Measurements from ENCODE around the gene TNFAIP3.

TNFAIP3 gene

GRCh38 chr6:137901454-137901853, 34.4 kb downstream of the TNFAIP3 start:
- FAIRE-seq (no peak), DNase-seq (ENCODE audit: low spot score) (no peak)

DNA sequence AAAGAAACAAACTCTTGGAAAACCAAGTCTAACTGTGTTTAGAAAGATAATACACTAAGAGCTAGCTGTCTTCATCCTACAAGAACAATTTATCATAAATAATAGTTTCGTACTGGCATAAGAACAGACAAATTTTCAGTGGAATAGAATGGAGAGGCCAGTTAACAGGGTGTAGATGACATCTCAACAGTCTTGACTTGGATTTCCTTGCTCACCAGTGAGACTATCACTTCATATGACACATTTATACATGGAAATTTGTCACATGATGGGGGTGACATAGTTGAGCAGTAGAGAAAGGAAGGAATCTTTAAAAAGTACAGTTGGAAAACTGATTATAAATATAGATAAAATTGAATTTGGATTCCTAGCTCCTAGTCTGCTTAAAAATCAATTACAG, 35.6 kb downstream of the TNFAIP3 start:
- FAIRE-seq: no peak

DNA sequence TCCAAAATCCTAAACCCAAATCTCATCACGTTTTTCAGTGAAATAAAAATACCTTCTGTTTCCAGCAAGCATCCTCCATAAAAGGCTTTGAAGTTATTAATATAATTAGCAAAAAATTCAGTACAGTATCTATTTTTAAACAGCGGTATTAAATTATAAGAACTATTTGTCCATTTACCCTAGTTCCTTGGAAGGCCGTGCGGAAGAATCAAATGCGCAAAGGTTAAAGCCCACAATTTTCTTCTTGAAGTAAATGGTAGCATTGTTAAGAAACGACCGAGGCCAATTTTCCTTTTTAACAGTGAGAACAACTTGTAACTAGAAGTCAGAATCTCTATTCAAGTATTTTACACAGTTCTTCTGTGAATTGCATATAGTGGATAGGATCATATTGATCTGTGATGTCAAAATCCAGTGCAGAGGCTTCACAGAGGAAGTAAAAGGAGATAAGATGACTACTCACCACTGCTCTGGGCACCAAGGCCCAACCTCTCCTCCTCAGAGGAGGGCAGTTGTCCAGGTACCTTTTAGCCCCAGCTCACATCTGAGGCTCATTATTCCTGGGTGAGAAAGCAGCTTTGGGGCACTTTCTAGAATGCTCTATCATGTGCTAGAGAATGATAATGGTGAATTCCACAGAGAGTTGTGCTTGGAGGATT, 36.3 kb downstream of the TNFAIP3 start:
- FAIRE-seq: no peak

More for the DNA sequence above, 35.6 kb downstream of the TNFAIP3 start:
- DNase-seq (ENCODE audit: low spot score): no peak

GRCh38 chr6:137903933-137904821, 37.1 kb downstream of the TNFAIP3 start:
- DNase-seq (ENCODE audit: low spot score): no peak
- FAIRE-seq: no peak

More for the DNA sequence above, 36.3 kb downstream of the TNFAIP3 start:
- DNase-seq (ENCODE audit: low spot score): no peak

GRCh38 chr6:137904822-137905617, 38.0 kb downstream of the TNFAIP3 start:
- DNase-seq (ENCODE audit: low spot score): no peak
- no peak for FAIRE-seq

DNA sequence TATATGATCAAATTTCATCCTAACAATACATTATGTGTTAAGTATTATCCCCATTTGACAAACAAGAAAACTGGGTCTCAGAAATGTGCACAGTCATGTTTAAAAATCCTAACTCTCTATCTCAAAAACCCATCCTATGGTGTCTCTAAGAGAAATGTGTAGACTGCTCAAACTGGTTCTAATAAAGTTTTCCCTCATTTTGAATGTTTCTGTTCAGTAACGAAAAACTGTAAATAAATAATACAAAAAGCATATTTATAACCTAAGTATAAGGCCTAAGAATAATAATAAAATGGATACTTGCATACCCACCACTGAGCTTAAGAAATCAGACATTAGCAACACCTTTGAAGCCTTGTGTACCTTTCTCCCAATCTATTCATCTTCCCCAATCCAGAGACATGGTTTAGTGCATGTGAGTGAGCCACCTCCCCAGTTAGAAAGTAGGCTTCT, 39.0 kb downstream of the TNFAIP3 start:
- DNase-seq (ENCODE audit: low spot score) (no peak), FAIRE-seq (no peak)

- DNase-seq (ENCODE audit: low spot score) (no peak), FAIRE-seq (no peak)
Observed at GRCh38 chr6:137907170-137907569, 40.1 kb downstream of the TNFAIP3 start.

- no peak for FAIRE-seq
- DNase-seq (ENCODE audit: low spot score): no peak
Observed at GRCh38 chr6:137909533-137909932, 42.5 kb downstream of the TNFAIP3 start.

- DNase-seq (ENCODE audit: low spot score) (no peak), FAIRE-seq (no peak)
Observed at GRCh38 chr6:137910424-137910834, 43.4 kb downstream of the TNFAIP3 start.

GRCh38 chr6:137910843-137911456, 43.9 kb downstream of the TNFAIP3 start:
- FAIRE-seq: no peak
- DNase-seq (ENCODE audit: low spot score): no peak

GRCh38 chr6:137911675-137912191, 44.7 kb downstream of the TNFAIP3 start:
- no peak for FAIRE-seq
- no peak for DNase-seq (ENCODE audit: low spot score)

DNA sequence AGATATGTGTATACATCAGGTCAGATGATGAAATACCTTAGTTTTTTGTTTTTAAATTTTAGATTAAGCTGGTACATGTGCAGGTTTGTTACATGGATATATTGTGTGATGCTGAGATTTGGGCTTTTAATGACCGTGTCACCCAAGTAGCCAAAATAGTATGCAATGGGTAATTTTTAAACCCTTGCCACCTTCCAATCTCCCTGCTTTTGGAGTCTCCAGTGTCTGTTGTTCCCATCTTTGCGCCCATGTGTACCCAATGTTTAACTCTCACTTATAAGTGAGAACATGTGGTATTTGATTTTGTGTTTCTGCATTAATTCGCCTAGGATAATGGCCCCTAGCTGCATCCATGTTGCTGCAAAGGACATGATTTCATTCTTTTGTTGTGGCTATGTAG, 45.8 kb downstream of the TNFAIP3 start:
- no peak for FAIRE-seq
- no peak for DNase-seq (ENCODE audit: low spot score)

DNA sequence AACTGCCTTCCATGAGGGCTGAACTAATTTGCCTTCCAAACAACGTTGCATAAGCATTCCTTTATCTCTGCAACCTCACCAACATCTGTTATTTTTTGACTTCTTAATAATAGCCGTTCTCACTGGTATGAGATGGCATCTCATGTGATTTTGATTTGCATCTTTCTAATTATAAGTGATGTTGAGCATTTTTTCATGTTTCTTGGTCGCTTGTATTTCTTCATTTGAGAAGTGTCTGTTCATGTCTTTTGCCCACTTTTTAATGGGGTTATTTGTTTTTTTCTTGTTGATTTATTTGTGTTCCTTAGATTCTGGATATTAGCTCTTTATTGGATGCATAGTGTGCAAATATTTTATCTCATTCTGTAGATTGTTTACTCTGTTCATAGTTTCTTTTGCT, 46.4 kb downstream of the TNFAIP3 start:
- FAIRE-seq: no peak
- DNase-seq (ENCODE audit: low spot score): no peak

GRCh38 chr6:137913996-137914529, 47.0 kb downstream of the TNFAIP3 start:
- FAIRE-seq (no peak), DNase-seq (ENCODE audit: low spot score) (no peak)

DNA sequence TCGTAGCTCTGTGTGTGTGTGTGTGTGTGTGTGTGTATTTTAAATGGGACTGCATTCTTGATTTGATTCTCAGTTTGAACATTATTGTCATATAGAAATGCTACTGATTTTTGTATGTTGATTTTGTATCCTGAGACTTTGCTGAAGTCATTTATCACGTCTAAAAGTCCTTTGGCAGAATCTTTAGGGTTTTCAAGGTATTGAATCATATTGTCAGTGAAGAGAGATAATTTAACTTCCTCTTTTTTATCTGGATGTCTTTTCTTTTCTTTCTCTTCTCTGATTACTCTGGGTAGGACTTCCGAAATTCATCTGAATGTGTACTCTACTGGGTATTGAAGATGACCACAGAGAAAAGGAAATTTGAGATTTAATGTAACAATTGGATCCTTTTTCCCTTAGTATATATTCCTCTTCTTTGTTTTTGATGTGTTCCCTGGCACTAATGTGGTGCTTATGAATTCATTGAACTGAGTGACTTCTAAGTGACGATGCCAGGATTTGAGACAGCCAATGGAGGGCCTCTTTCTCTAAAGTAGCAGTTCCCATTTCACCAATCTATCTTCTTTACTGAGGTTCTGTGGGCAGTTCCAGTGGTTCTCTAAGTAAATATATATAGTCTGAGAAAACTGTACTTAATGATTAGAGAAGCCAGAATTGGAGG, 47.6 kb downstream of the TNFAIP3 start:
- DNase-seq (ENCODE audit: low spot score): no peak
- FAIRE-seq: no peak

DNA sequence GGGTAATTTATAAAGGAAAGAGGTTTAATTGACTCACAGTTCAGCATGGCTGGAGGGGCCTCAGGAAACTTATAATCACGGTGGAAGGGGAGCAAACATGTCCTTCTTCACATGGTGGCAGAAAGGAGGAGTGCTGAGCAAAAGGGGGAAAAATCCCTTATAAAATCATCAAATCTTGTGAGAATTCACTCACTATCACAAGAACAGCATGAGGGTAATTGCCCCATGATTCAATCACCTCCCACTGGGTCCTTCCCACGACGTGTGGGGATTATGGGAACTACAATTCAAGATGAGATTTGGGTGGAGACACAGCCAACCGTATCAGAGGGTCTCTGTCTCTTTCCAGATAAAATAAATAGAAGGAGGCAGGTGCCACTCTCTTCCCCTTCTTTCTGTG, 48.7 kb downstream of the TNFAIP3 start:
- no peak for FAIRE-seq
- DNase-seq (ENCODE audit: low spot score): no peak

DNA sequence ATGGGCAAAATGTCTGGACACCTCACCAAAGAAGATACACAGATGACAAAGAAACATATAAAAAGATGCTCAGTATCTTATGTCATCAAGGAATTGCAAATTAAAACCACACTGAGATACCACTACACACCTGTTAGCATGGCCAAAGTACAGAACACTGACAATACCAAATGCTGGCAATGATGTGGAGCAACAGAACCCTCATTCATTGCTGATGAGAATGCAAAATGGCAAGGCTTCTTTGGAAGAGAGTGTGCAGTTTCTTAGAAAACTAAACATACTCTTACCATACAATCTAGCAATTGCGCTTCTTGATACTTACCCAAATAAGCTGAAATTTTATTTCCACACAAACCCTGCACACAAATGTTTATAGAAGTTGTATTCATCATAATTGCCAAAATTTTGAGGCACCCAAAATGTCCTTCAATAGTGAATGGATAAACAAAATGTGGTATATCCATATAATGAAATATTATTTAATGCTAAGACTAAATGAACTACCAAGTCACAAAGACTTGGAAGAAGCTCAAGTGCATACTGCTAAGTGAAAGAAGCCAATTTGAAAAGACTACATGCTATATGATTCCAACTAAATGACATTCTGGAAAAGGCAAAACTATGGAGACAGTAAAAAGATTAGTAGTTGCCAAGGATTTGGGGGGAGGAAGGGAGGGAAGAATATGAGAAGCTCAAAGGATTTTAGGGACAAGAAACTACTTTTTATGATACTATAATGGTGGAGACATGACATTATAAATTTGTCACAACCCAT, 50.7 kb downstream of the TNFAIP3 start:
- DNase-seq (ENCODE audit: low spot score) (no peak), FAIRE-seq (no peak)

DNA sequence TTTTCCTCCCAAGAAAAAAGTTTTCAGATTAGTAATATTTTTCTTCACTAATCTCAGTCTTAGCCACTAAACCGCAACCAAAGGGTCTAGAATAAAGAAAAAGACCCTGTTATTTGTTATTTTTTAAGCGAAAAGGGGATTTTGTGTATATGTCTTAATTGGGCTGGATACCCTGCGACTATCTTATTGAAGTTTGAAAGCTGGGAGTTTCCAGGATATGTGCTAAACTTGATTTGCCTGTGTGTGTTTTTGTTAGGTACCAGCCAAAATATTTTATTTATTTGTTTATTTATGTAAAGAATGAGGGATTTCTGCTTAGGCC, 52.4 kb downstream of the TNFAIP3 start:
- FAIRE-seq (no peak), DNase-seq (ENCODE audit: low spot score) (no peak)

DNA sequence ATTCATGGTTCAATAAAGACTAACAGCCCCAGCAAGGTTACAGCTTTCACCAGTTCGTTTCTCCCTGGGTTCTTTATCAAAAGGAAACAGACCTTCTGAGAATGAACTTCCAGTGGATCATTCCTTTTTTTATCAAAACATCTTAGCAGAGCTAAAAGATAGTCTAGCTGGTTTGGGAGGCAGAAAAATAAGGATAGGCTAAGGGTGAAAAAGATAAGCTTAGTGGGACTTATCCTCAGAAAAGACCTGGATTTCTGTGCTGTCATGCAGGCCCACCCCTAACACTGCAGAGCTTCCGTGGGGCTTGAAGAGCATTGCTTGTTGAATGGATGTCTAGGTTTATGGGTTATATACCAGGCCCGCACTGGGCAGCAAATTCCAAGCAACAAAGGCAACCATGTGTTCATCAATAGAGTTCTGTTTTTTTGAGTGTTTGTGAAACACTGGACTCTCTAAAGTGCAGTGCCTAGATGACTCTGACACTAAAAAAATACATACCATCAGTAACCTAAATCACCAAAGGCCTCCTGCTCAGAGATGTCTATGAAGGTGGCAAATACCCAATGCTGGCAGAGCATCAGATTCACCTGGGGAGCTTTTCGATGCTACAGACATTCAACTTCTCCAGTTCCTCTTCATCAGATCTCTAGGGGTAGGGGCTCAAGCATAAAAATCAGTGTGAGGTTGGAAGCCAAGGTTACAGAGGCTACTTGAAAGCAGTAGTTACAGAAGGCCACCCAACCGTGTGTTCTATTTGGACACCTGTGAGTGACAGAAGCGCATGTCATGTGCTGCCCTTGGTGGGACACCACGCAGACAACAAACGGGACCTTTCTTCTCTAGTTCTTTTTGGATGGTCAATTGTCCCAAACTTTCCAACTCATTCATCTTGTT, 53.0 kb downstream of the TNFAIP3 start:
- FAIRE-seq (no peak), DNase-seq (ENCODE audit: low spot score) (no peak)

All from urothelium cell line (cell line).